GM23338 (cell line): ENCODE measurements around the gene SLC8A1. TPM values are rescaled to one million over a fixed set of nuclear protein-coding genes. Genes with fewer than 3 reads are reported as not detected.

Source experiments
- ATAC-seq: fragments of 200-7000 bp; cut with Tn5 transposase; 3 replicates; pipeline ENCODE4 v1.9.1; 2020
- DNase-seq: peaks from one replicate; pipeline ENCODE4 v3.0.0-alpha.2; 2015; ENCODE audit warnings: low spot score
- H2AFZ ChIP-seq: fragments of 200-600 bp; sonication (generic); 2 replicates; pipeline ENCODE4 v1.8.0; 2016; ENCODE audit warnings: antibody characterized with exemption, mild to moderate bottlenecking, moderate library complexity
- H3F3A ChIP-seq: fragments of 200-600 bp; sonication (generic); replicated peaks from 2 replicates; pipeline ENCODE4 v1.8.0; 2017; ENCODE audit warnings: antibody characterized with exemption, mixed run types, low read depth
- H3K27ac ChIP-seq: fragments of 200-600 bp; sonication (generic); 2 replicates; pipeline ENCODE4 v1.6.1; 2016; ENCODE audit warnings: low read depth
- H3K27me3 ChIP-seq: fragments of 200-600 bp; sonication (generic); 2 replicates; pipeline ENCODE4 v1.8.0; 2016; ENCODE audit warnings: mild to moderate bottlenecking, mixed run types, moderate library complexity; ENCODE audit not compliant: insufficient read depth
- H3K36me3 ChIP-seq: fragments of 200-600 bp; sonication (generic); 2 replicates; pipeline ENCODE4 v1.8.0; 2016; ENCODE audit warnings: mild to moderate bottlenecking; ENCODE audit not compliant: insufficient read depth
- H3K4me1 ChIP-seq: fragments of 200-600 bp; sonication (generic); 2 replicates; pipeline ENCODE4 v1.8.0; 2016; ENCODE audit warnings: mild to moderate bottlenecking, moderate library complexity; ENCODE audit not compliant: insufficient read depth
- H3K4me2 ChIP-seq: fragments of 200-600 bp; sonication (generic); 2 replicates; pipeline ENCODE4 v1.7.1; 2017; ENCODE audit warnings: mixed run types
- H3K4me3 ChIP-seq: fragments of 200-600 bp; sonication (generic); 2 replicates; pipeline ENCODE4 v1.6.1; 2016; ENCODE audit warnings: mixed run types
- H3K79me2 ChIP-seq: fragments of 200-600 bp; sonication (generic); replicated peaks from 2 replicates; pipeline ENCODE4 v1.8.0; 2017; ENCODE audit warnings: mild to moderate bottlenecking; ENCODE audit not compliant: insufficient read depth
- H3K9me2 ChIP-seq: fragments of 200-600 bp; sonication (generic); 2 replicates; pipeline ENCODE4 v1.8.0; 2017; ENCODE audit not compliant: insufficient read depth
- H4K20me1 ChIP-seq: fragments of 200-600 bp; sonication (generic); replicated peaks from 2 replicates; pipeline ENCODE4 v1.8.0; 2017; ENCODE audit warnings: mild to moderate bottlenecking; ENCODE audit not compliant: insufficient read depth
- H3K27ac Mint-ChIP-seq: 2 replicates; pipeline ENCODE4 v1.8.0; 2020; ENCODE audit warnings: inconsistent platforms, mild to moderate bottlenecking, moderate library complexity, mixed read lengths
- H3K27me3 Mint-ChIP-seq: 3 replicates; pipeline ENCODE4 v1.8.0; 2022; ENCODE audit warnings: low read depth, mild to moderate bottlenecking, moderate library complexity, mixed read lengths, inconsistent platforms; ENCODE audit not compliant: insufficient read depth, poor library complexity
- H3K36me3 Mint-ChIP-seq: 3 replicates; pipeline ENCODE4 v1.8.0; 2021; ENCODE audit warnings: low read depth, mild to moderate bottlenecking, inconsistent platforms, moderate library complexity, mixed read lengths
- H3K4me1 Mint-ChIP-seq: 3 replicates; pipeline ENCODE4 v1.8.0; 2020; ENCODE audit warnings: mild to moderate bottlenecking, inconsistent platforms, mixed read lengths
- H3K4me3 Mint-ChIP-seq: 3 replicates; pipeline ENCODE4 v1.8.0; 2021; ENCODE audit warnings: moderate library complexity, mild to moderate bottlenecking, inconsistent platforms, mixed read lengths
- H3K9me3 Mint-ChIP-seq: 3 replicates; pipeline ENCODE4 v1.8.0; 2020; ENCODE audit warnings: moderate library complexity, mild to moderate bottlenecking, inconsistent platforms, mixed read lengths
- CREB1 ChIP-seq: fragments of 250-450 bp; sonication (Bioruptor Pico); IDR thresholded peaks from 2 replicates; pipeline ENCODE4 v1.5.0; 2020; ENCODE audit warnings: low read depth, mild to moderate bottlenecking, moderate library complexity
- EZH2 ChIP-seq: fragments of 200-600 bp; sonication (generic); IDR thresholded peaks from one replicate; pipeline ENCODE4 v1.8.0; 2017; ENCODE audit warnings: antibody characterized with exemption, mild to moderate bottlenecking, low read depth; ENCODE audit not compliant: unreplicated experiment
- EZH2phosphoT487 ChIP-seq: fragments of 200-600 bp; sonication (generic); IDR thresholded peaks from one replicate; pipeline ENCODE4 v1.8.1; 2018; ENCODE audit warnings: antibody characterized with exemption; ENCODE audit not compliant: unreplicated experiment
- JUNB ChIP-seq: IDR thresholded peaks from one replicate; pipeline ENCODE4 v1.6.1; 2016; ENCODE audit warnings: antibody characterized with exemption; ENCODE audit not compliant: unreplicated experiment
- NANOG ChIP-seq: IDR thresholded peaks from 2 replicates; pipeline ENCODE4 v1.6.1; 2016; ENCODE audit warnings: antibody characterized with exemption, borderline replicate concordance
- POLR2AphosphoS5 ChIP-seq: IDR thresholded peaks from 2 replicates; pipeline ENCODE4 v1.6.1; 2016; ENCODE audit warnings: antibody characterized with exemption, low read depth
- STAT1 ChIP-seq: IDR thresholded peaks from one replicate; pipeline ENCODE4 v1.6.1; 2016; ENCODE audit warnings: antibody characterized with exemption; ENCODE audit not compliant: unreplicated experiment
- ZNF114 ChIP-seq: fragments of 250-450 bp; sonication (Bioruptor Pico); IDR thresholded peaks from 2 replicates; pipeline ENCODE4 v1.5.0; 2020; ENCODE audit warnings: mild to moderate bottlenecking, moderate library complexity
- ZNF331 ChIP-seq: fragments of 250-450 bp; sonication (Bioruptor Pico); IDR thresholded peaks from 2 replicates; pipeline ENCODE4 v1.5.0; 2020; ENCODE audit warnings: low read depth, mild to moderate bottlenecking, moderate library complexity
- polyA plus RNA-seq: library from polyadenylated mRNA; unstranded; fragments of >200 nt; fragmentation: Nextera tagmentation; extraction: Ambion mirVana; gene quantifications from 2 replicates; pipeline ENCODE4 v1.2.1, GENCODE V29; 2016
- total RNA-seq: library from RNA; depleted of rRNA; stranded (reverse); fragments of >200 nt; shearing (Covaris generic); gene quantifications from 2 replicates; pipeline ENCODE4 v1.2.3, GENCODE V29; 2014
- TF ChIP-seq, protein P1 (sequence below): fragments of 250-450 bp; sonication (Bioruptor Pico); IDR thresholded peaks from 2 replicates; pipeline ENCODE4 v1.5.0; 2020; ENCODE audit warnings: mild to moderate bottlenecking, moderate library complexity
- TF ChIP-seq, protein P2 (sequence below): IDR thresholded peaks from one replicate; pipeline ENCODE4 v1.6.1; 2018; ENCODE audit warnings: antibody characterized with exemption; ENCODE audit not compliant: unreplicated experiment
- TF ChIP-seq, protein P3 (sequence below), 2 experiments: fragments of 200-600 bp in 1 of 2; sonication (generic) in 1 of 2; conservative IDR thresholded peaks; 2 replicates each; pipeline versions ENCODE4 v1.5.1 to v1.6.1; 2016 to 2017; ENCODE audit warnings: antibody characterized with exemption in 2 of 2, low read depth in 2 of 2, mild to moderate bottlenecking in 2 of 2, moderate library complexity in 1 of 2
- TF ChIP-seq, protein P4 (sequence below): IDR thresholded peaks from 2 replicates; pipeline ENCODE4 v1.6.1; 2016; ENCODE audit warnings: antibody characterized with exemption

The SLC8A1 gene
- total and polyA plus RNA-seq, 2 experiments from 2014 or later, result 2.5 to 3.3 TPM

DNA sequence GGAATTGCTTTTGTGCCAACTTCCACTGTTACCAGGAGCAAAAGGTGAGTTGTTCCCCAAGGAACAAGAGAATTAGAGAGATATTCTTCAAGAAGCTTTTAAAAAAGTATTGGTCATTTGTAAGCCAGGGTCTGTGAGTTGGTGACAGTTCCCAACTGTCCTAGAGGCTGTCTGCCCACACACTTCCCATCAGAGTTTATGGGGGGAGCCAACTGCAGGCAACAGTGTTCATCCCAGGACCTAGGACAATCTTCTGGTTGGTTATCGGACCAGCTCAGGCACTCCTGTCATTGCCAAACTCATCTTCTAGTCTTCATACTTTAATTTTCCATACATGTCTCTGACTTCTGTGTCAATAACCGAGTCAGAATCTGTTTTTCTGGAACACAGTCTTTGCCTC is 47.5 kb upstream of the SLC8A1 start (continued):
- TF ChIP-seq, protein P1, sequence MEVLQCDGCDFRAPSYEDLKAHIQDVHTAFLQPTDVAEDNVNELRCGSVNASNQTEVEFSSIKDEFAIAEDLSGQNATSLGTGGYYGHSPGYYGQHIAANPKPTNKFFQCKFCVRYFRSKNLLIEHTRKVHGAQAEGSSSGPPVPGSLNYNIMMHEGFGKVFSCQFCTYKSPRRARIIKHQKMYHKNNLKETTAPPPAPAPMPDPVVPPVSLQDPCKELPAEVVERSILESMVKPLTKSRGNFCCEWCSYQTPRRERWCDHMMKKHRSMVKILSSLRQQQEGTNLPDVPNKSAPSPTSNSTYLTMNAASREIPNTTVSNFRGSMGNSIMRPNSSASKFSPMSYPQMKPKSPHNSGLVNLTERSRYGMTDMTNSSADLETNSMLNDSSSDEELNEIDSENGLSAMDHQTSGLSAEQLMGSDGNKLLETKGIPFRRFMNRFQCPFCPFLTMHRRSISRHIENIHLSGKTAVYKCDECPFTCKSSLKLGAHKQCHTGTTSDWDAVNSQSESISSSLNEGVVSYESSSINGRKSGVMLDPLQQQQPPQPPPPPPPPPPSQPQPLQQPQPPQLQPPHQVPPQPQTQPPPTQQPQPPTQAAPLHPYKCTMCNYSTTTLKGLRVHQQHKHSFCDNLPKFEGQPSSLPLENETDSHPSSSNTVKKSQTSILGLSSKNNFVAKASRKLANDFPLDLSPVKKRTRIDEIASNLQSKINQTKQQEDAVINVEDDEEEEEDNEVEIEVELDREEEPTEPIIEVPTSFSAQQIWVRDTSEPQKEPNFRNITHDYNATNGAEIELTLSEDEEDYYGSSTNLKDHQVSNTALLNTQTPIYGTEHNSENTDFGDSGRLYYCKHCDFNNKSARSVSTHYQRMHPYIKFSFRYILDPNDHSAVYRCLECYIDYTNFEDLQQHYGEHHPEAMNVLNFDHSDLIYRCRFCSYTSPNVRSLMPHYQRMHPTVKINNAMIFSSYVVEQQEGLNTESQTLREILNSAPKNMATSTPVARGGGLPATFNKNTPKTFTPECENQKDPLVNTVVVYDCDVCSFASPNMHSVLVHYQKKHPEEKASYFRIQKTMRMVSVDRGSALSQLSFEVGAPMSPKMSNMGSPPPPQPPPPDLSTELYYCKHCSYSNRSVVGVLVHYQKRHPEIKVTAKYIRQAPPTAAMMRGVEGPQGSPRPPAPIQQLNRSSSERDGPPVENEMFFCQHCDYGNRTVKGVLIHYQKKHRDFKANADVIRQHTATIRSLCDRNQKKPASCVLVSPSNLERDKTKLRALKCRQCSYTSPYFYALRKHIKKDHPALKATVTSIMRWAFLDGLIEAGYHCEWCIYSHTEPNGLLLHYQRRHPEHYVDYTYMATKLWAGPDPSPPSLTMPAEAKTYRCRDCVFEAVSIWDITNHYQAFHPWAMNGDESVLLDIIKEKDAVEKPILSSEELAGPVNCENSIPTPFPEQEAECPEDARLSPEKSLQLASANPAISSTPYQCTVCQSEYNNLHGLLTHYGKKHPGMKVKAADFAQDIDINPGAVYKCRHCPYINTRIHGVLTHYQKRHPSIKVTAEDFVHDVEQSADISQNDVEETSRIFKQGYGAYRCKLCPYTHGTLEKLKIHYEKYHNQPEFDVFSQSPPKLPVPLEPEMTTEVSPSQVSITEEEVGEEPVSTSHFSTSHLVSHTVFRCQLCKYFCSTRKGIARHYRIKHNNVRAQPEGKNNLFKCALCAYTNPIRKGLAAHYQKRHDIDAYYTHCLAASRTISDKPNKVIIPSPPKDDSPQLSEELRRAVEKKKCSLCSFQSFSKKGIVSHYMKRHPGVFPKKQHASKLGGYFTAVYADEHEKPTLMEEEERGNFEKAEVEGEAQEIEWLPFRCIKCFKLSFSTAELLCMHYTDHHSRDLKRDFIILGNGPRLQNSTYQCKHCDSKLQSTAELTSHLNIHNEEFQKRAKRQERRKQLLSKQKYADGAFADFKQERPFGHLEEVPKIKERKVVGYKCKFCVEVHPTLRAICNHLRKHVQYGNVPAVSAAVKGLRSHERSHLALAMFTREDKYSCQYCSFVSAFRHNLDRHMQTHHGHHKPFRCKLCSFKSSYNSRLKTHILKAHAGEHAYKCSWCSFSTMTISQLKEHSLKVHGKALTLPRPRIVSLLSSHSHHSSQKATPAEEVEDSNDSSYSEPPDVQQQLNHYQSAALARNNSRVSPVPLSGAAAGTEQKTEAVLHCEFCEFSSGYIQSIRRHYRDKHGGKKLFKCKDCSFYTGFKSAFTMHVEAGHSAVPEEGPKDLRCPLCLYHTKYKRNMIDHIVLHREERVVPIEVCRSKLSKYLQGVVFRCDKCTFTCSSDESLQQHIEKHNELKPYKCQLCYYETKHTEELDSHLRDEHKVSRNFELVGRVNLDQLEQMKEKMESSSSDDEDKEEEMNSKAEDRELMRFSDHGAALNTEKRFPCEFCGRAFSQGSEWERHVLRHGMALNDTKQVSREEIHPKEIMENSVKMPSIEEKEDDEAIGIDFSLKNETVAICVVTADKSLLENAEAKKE (CRISPR knock-in tag), result no peak
- TF ChIP-seq POLR2AphosphoS5, result no peak

DNA sequence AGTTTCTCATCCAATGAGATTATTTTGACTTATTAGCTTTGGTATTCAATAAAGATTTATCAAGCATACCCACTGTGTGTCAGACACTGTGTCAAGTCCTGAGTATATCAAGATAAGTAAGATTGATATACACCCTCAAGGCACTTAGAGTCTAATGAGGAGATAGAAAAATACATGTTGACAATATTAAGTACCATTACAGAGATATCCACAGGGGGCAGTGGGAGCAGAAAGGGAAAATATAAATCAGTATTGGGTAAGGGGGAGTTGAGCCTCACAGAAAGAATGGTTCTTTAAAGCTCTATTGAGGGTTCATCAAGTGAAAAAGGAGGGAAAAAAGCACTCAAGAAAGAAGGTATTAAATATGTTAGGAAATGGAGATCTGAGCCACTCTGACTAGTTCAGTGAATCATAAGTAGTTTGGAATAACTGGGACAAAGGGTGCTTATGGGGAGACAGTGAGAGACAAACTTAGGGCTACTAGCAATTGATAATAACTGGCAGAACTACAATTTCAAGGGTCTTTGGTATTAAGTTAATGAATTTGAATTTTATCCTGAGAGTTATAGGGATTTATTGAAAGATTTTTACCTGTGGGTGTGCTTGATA is 45.5 kb upstream of the SLC8A1 start:
- Histone ChIP-seq H3K36me3 (no peaks in the 10 kb centered on the region), H3K4me3 (no peak overlapping the region), H3K79me2 (no peaks in the 10 kb centered on the region), H4K20me1 (no peaks in the 10 kb centered on the region), H3K27ac (no peak overlapping the region), H3K4me1 (no peaks in the 10 kb centered on the region), H3K27me3 (no peaks in the 10 kb centered on the region), H3K4me2 (no peak overlapping the region), H3K9me2 (no peaks in the 10 kb centered on the region), H3F3A (no peaks in the 10 kb centered on the region), H2AFZ (no peak overlapping the region)
- Mint-ChIP-seq H3K36me3 (no peaks in the 10 kb centered on the region; the same call in 2 of the 3 replicates), H3K4me3 (no peak overlapping the region), H3K27me3 (peaks cover 2% of the 10 kb centered on the region), H3K4me1 (no peaks in the 10 kb centered on the region), H3K9me3 (peaks cover 3% of the 10 kb centered on the region; the same call in 1 of the 3 replicates), H3K27ac (no peak overlapping the region)
- no peak for ATAC-seq
- no peak for DNase-seq
- TF ChIP-seq CREB1, result no peak
- TF ChIP-seq, protein P2, sequence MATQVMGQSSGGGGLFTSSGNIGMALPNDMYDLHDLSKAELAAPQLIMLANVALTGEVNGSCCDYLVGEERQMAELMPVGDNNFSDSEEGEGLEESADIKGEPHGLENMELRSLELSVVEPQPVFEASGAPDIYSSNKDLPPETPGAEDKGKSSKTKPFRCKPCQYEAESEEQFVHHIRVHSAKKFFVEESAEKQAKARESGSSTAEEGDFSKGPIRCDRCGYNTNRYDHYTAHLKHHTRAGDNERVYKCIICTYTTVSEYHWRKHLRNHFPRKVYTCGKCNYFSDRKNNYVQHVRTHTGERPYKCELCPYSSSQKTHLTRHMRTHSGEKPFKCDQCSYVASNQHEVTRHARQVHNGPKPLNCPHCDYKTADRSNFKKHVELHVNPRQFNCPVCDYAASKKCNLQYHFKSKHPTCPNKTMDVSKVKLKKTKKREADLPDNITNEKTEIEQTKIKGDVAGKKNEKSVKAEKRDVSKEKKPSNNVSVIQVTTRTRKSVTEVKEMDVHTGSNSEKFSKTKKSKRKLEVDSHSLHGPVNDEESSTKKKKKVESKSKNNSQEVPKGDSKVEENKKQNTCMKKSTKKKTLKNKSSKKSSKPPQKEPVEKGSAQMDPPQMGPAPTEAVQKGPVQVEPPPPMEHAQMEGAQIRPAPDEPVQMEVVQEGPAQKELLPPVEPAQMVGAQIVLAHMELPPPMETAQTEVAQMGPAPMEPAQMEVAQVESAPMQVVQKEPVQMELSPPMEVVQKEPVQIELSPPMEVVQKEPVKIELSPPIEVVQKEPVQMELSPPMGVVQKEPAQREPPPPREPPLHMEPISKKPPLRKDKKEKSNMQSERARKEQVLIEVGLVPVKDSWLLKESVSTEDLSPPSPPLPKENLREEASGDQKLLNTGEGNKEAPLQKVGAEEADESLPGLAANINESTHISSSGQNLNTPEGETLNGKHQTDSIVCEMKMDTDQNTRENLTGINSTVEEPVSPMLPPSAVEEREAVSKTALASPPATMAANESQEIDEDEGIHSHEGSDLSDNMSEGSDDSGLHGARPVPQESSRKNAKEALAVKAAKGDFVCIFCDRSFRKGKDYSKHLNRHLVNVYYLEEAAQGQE, result no peak
- TF ChIP-seq STAT1, result no peak
- no peak for TF ChIP-seq ZNF114 (CRISPR knock-in tag)
- TF ChIP-seq, protein P3, sequence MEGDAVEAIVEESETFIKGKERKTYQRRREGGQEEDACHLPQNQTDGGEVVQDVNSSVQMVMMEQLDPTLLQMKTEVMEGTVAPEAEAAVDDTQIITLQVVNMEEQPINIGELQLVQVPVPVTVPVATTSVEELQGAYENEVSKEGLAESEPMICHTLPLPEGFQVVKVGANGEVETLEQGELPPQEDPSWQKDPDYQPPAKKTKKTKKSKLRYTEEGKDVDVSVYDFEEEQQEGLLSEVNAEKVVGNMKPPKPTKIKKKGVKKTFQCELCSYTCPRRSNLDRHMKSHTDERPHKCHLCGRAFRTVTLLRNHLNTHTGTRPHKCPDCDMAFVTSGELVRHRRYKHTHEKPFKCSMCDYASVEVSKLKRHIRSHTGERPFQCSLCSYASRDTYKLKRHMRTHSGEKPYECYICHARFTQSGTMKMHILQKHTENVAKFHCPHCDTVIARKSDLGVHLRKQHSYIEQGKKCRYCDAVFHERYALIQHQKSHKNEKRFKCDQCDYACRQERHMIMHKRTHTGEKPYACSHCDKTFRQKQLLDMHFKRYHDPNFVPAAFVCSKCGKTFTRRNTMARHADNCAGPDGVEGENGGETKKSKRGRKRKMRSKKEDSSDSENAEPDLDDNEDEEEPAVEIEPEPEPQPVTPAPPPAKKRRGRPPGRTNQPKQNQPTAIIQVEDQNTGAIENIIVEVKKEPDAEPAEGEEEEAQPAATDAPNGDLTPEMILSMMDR (conservative IDR thresholded peaks at IDR 0.05; ENCODE audit: low read depth in 2 of 2), result no peak
- TF ChIP-seq NANOG, result no peak
- TF ChIP-seq POLR2AphosphoS5, result no peak
- TF ChIP-seq ZNF331, result no peak
- TF ChIP-seq EZH2, result no peak
- TF ChIP-seq, protein P4, sequence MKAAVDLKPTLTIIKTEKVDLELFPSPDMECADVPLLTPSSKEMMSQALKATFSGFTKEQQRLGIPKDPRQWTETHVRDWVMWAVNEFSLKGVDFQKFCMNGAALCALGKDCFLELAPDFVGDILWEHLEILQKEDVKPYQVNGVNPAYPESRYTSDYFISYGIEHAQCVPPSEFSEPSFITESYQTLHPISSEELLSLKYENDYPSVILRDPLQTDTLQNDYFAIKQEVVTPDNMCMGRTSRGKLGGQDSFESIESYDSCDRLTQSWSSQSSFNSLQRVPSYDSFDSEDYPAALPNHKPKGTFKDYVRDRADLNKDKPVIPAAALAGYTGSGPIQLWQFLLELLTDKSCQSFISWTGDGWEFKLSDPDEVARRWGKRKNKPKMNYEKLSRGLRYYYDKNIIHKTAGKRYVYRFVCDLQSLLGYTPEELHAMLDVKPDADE, result no peak
- TF ChIP-seq EZH2phosphoT487, result no peak
- no peak for TF ChIP-seq JUNB
